Activated CD8-positive, alpha-beta T cell treated with anti-CD3 and anti-CD28 coated beads, Interleukin-2, amount 10 ng/mL, durations not matched to agents 7 days and 5 days (primary cell): Measurements from ENCODE around the gene SNX5. TPM values are rescaled to one million over a fixed set of nuclear protein-coding genes. Genes with fewer than 3 reads are reported as not detected.

Experiments used
- ATAC-seq: fragments of 150-1000 bp; cut with Tn5 transposase; one replicate; pipeline ENCODE4 v1.10.0; 2021; ENCODE audit warnings: moderate library complexity
- CTCF ChIA-PET: fragments of 350-600 bp; sonication (Branson Sonifier 250); formaldehyde crosslinking; loops from one replicate; lab custom pipeline; 2021; ENCODE audit warnings: antibody characterized with exemption; lab: Charles Lee
- POLR2A ChIA-PET: fragments of 350-600 bp; sonication (Branson Sonifier 250); formaldehyde crosslinking; loops from one replicate; lab custom pipeline; 2021; ENCODE audit warnings: antibody characterized with exemption; lab: Charles Lee
- DNase-seq: peaks from one replicate; pipeline ENCODE4 v3.0.0-alpha.2; 2020
- H3K27ac Mint-ChIP-seq: one replicate; pipeline ENCODE4 v1.8.0; 2021; ENCODE audit warnings: mild to moderate bottlenecking, mixed read lengths
- H3K27me3 Mint-ChIP-seq: one replicate; pipeline ENCODE4 v1.8.0; 2021; ENCODE audit warnings: low read depth, mixed read lengths
- H3K36me3 Mint-ChIP-seq: one replicate; pipeline ENCODE4 v1.8.0; 2021; ENCODE audit warnings: low read depth, mixed read lengths
- H3K4me1 Mint-ChIP-seq: one replicate; pipeline ENCODE4 v1.8.0; 2021; ENCODE audit warnings: low read depth, mixed read lengths
- H3K4me3 Mint-ChIP-seq: one replicate; pipeline ENCODE4 v1.8.0; 2021; ENCODE audit warnings: mild to moderate bottlenecking, mixed read lengths
- H3K9me3 Mint-ChIP-seq: one replicate; pipeline ENCODE4 v1.8.0; 2022; ENCODE audit warnings: mixed read lengths; ENCODE audit not compliant: insufficient read depth
- total RNA-seq, 2 experiments: library from RNA; stranded (reverse); gene quantifications; one replicate each; pipeline ENCODE4 v1.2.3, GENCODE V29; 2021

The SNX5 gene
- total RNA-seq, 2 experiments from 2014 or later, result 168 to 177 TPM

DNA sequence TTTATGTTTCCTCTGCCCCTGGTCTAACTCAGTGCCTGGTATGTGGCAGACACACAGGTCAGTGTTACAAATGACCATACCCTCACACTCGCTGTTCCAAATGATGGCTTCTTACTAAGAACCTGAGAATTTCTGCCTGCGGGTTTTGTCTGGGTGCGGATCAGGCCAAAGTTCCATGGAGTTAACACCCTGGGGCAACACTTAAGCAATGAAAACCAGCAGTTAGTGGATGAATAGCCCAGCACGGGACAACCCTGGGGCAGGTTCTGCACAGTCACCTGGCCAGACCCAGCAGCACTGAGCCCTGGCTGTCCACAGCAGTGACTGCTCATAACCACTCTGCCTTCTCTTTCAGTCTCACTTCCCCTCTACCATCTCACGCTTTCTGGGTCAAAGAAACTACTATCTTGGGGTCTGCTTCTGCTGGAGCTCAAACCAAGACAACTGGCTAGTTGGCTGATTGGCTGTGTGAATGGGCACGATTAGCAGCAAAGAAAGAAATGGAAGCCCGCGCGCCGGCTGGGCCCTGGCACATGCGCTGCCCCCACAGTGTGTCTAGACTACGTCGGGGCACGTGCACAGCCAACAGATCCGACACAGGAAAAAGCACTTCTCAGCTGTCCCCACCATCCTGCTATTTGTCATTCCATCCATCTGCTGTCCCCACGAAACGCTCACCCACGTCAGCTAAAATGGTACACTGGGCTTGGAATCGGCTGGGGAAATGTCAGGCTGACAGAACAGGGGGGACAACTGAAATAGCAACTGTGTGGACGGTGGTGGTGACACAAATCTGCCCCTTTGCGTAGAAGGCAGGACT lies 36.8 kb upstream of the SNX5 start:
- no peaks in the 10 kb centered on the region for H3K27me3 Mint-ChIP-seq
- DNase-seq (no peak), ATAC-seq (no peak)
- CTCF ChIA-PET, result no interaction called here
- H3K9me3 Mint-ChIP-seq, result no peaks in the 10 kb centered on the region
- no peak overlapping the region for H3K4me3 Mint-ChIP-seq
- H3K4me1 Mint-ChIP-seq, result no peaks in the 10 kb centered on the region
- H3K36me3 Mint-ChIP-seq, result no peaks in the 10 kb centered on the region
- POLR2A ChIA-PET, result no interaction called here
- no peak overlapping the region for H3K27ac Mint-ChIP-seq

GRCh38 chr20:18004384-18005031 lies 35.9 kb upstream of the SNX5 start:
- ATAC-seq (no peak), DNase-seq (no peak)
- CTCF ChIA-PET, result interaction anchor here (1.1 kb wide), 1 partner anchor 272 kb away, joined by 3 read pairs; no protein-coding TSS in a partner anchor
- no peaks in the 10 kb centered on the region for H3K9me3 Mint-ChIP-seq
- H3K4me1 Mint-ChIP-seq, result no peaks in the 10 kb centered on the region
- no peak overlapping the region for H3K4me3 Mint-ChIP-seq
- H3K36me3 Mint-ChIP-seq, result no peaks in the 10 kb centered on the region
- POLR2A ChIA-PET, result no interaction called here
- H3K27me3 Mint-ChIP-seq, result no peaks in the 10 kb centered on the region
- no peak overlapping the region for H3K27ac Mint-ChIP-seq

GRCh38 chr20:18003897-18004296 lies 35.3 kb upstream of the SNX5 start:
- no peaks in the 10 kb centered on the region for H3K36me3 Mint-ChIP-seq
- H3K4me1 Mint-ChIP-seq, result no peaks in the 10 kb centered on the region
- CTCF ChIA-PET, result interaction anchor here (1.1 kb wide), 1 partner anchor 272 kb away, joined by 3 read pairs; no protein-coding TSS in a partner anchor
- H3K27ac Mint-ChIP-seq, result no peak overlapping the region
- ATAC-seq, result no peak
- H3K4me3 Mint-ChIP-seq, result no peak overlapping the region
- no peaks in the 10 kb centered on the region for H3K27me3 Mint-ChIP-seq
- no peaks in the 10 kb centered on the region for H3K9me3 Mint-ChIP-seq
- POLR2A ChIA-PET, result no interaction called here
- DNase-seq, result no peak

GRCh38 chr20:18001131-18001921 lies 32.7 kb upstream of the SNX5 start:
- CTCF ChIA-PET, result no interaction called here
- H3K27me3 Mint-ChIP-seq, result peaks cover 2% of the 10 kb centered on the region
- POLR2A ChIA-PET, result no interaction called here
- no peak for ATAC-seq
- H3K4me1 Mint-ChIP-seq, result peaks cover 7% of the 10 kb centered on the region
- DNase-seq, result no peak
- no peak overlapping the region for H3K27ac Mint-ChIP-seq
- H3K36me3 Mint-ChIP-seq, result no peaks in the 10 kb centered on the region
- no peak overlapping the region for H3K4me3 Mint-ChIP-seq
- H3K9me3 Mint-ChIP-seq, result no peaks in the 10 kb centered on the region

- POLR2A ChIA-PET, result no interaction called here
- no peak overlapping the region for H3K27ac Mint-ChIP-seq
- CTCF ChIA-PET, result interaction anchor here (1.1 to 1.6 kb wide), 4 partner anchors 33 to 381 kb away, joined by 3 to 5 read pairs (median 4); no protein-coding TSS in a partner anchor
These were observed 31.0 kb upstream of the SNX5 start for GRCh38 chr20:17999566-17999965.

DNA sequence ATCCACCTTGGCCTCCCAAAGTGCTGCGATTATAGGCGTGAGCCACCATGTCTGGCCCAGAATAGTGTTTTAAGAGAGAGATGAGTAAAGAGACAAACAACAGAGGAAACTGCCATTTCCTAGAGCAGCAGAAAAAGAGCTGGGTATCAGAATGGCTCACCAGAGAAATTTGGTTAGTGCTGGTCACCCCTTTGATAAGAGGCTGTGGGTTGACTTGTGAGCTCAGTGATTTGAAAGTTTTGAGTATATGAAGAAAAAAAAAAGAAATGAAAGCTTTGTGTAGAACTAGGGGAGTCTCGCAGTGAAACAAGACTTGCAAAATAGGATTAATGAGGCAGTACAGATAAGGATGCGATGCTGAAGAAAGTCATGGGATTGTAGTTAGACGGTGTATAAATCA lies 29.9 kb upstream of the SNX5 start:
- ATAC-seq (no peak), DNase-seq (no peak)
- Mint-ChIP-seq H3K4me3 (no peak overlapping the region), H3K4me1 (peaks cover 21% of the 10 kb centered on the region), H3K36me3 (no peaks in the 10 kb centered on the region), H3K9me3 (no peaks in the 10 kb centered on the region), H3K27ac (no peak overlapping the region), H3K27me3 (peaks cover 2% of the 10 kb centered on the region)
- ChIA-PET POLR2A (interaction anchor here (1.3 kb wide), 1 partner anchor 28 kb away, joined by 3 read pairs; no protein-coding TSS in a partner anchor), CTCF (interaction anchor here (0.7 to 1.7 kb wide), 6 partner anchors 31 to 393 kb away, joined by 3 to 6 read pairs (median 4); partner anchors contain the start of gene RRBP1)

More at GRCh38 chr20:17999566-17999965, 31.0 kb upstream of the SNX5 start:
- H3K27me3 Mint-ChIP-seq, result peaks cover 2% of the 10 kb centered on the region
- no peak for DNase-seq
- no peaks in the 10 kb centered on the region for H3K9me3 Mint-ChIP-seq
- ATAC-seq, result no peak
- peaks cover 18% of the 10 kb centered on the region for H3K4me1 Mint-ChIP-seq
- H3K4me3 Mint-ChIP-seq, result no peak overlapping the region
- no peaks in the 10 kb centered on the region for H3K36me3 Mint-ChIP-seq

GRCh38 chr20:17995967-17996819 lies 27.6 kb upstream of the SNX5 start:
- ChIA-PET POLR2A (interaction anchor here (0.8 to 1.8 kb wide), 2 partner anchors 25 to 29 kb away, joined by 4 read pairs; no protein-coding TSS in a partner anchor), CTCF (interaction anchor here (0.9 to 8.6 kb wide), 16 partner anchors 13 to 492 kb away, joined by 3 to 100 read pairs (median 4); partner anchors contain the start of genes MGME1 and SNX5)
- Mint-ChIP-seq H3K36me3 (peaks cover 8% of the 10 kb centered on the region), H3K27me3 (peaks cover 2% of the 10 kb centered on the region), H3K9me3 (no peaks in the 10 kb centered on the region), H3K27ac (peak overlapping the region; percentile 57), H3K4me3 (no peak overlapping the region), H3K4me1 (peaks cover 40% of the 10 kb centered on the region)
- DNase-seq (peak; percentile 63), ATAC-seq (peak; percentile 49)

GRCh38 chr20:17993546-17993945 lies 25.0 kb upstream of the SNX5 start:
- ChIA-PET CTCF (interaction anchor here (0.7 to 8.6 kb wide), 6 partner anchors 26 to 488 kb away, joined by 3 to 100 read pairs (median 6); partner anchors contain the start of genes MGME1, RRBP1 and SNX5), POLR2A (interaction anchor here (1.6 to 5.2 kb wide), 2 partner anchors 24 to 489 kb away, joined by 3 to 31 read pairs; partner anchors contain the start of genes MGME1 and SNX5)
- H3K27ac Mint-ChIP-seq, result peak overlapping the region; percentile 74
- peaks cover 43% of the 10 kb centered on the region for H3K4me1 Mint-ChIP-seq
- H3K4me3 Mint-ChIP-seq, result no peak overlapping the region
- H3K27me3 Mint-ChIP-seq, result peaks cover 2% of the 10 kb centered on the region
- ATAC-seq, result no peak
- H3K9me3 Mint-ChIP-seq, result no peaks in the 10 kb centered on the region
- peaks cover 28% of the 10 kb centered on the region for H3K36me3 Mint-ChIP-seq
- no peak for DNase-seq

DNA sequence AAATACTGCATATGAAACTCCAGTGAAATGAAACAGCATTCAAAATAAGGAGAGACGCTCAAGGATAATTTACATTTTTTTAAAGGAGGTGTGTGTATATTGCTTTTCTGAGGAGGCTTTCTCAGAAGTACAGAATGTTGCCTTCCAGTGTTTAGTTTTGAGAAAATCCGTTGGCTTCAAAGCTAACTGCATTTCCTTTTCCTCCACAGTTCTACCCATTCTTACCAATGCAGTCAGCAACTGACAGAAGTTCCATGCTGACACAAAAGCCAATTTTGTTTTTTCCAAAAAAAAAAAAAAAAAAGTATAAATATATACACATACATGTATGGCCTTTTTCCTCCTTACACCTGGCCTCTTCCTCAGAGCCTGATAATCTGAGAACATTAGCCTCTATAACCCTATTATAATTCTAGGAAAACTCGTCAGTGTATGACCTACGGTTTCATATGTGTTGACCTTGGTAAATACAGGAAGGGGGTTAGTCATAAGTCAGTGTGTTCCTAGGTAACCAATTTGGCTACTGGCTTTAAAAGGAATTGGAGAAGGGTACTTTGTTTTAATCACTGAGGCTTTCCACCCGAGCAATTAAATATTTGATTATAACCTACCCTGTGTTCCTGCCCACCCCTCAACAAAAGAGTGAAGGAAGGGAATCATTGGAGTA lies 24.4 kb upstream of the SNX5 start:
- Mint-ChIP-seq H3K27me3 (peaks cover 2% of the 10 kb centered on the region), H3K9me3 (no peaks in the 10 kb centered on the region), H3K36me3 (peaks cover 33% of the 10 kb centered on the region), H3K27ac (peak overlapping the region; percentile 83), H3K4me1 (peaks cover 48% of the 10 kb centered on the region), H3K4me3 (peak overlapping the region; percentile 35)
- DNase-seq (no peak), ATAC-seq (peak; percentile 46)
- ChIA-PET CTCF (interaction anchor here (0.7 to 8.6 kb wide), 7 partner anchors 10 to 488 kb away, joined by 3 to 100 read pairs (median 5); partner anchors contain the start of genes MGME1, RRBP1 and SNX5), POLR2A (interaction anchor here (0.7 to 5.2 kb wide), 4 partner anchors 23 to 513 kb away, joined by 3 to 31 read pairs (median 5); partner anchors contain the start of genes MGME1 and SNX5)

DNA sequence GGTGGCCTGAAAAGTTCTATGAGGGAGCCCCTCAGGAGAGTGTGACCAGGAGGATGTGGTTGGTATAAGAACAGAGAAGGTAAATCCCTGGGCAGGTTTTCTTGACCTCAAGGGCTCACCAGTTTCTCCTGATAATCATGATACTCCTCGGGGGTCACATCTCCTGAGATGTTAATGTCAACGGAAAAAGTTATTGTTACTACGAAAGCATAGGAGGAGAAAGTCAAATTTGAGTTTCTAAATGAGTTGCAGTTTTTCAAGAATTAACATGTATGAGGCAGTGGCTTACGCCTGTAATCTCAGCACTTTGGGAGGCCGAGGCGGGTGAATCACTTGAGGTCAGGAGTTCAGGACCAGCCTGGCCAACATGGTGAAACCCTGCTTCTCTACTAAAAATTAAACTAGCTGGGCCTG lies 23.6 kb upstream of the SNX5 start:
- ChIA-PET CTCF (interaction anchor here (0.8 to 8.6 kb wide), 4 partner anchors 25 to 312 kb away, joined by 3 to 100 read pairs (median 6); partner anchors contain the start of genes MGME1, RRBP1 and SNX5), POLR2A (interaction anchor here (1.0 to 5.2 kb wide), 3 partner anchors 23 to 487 kb away, joined by 3 to 31 read pairs (median 7); partner anchors contain the start of genes MGME1 and SNX5)
- DNase-seq, result peak; percentile 37
- peaks cover 50% of the 10 kb centered on the region for H3K4me1 Mint-ChIP-seq
- peaks cover under 1% of the 10 kb centered on the region for H3K27me3 Mint-ChIP-seq
- H3K4me3 Mint-ChIP-seq, result peak overlapping the region; percentile 35
- ATAC-seq, result peak; percentile 38
- H3K27ac Mint-ChIP-seq, result peak overlapping the region; percentile 83
- H3K36me3 Mint-ChIP-seq, result peaks cover 39% of the 10 kb centered on the region
- no peaks in the 10 kb centered on the region for H3K9me3 Mint-ChIP-seq
